Measurements from ENCODE around the gene MOSMO.
A peak's percentile ranks its signal among the peaks of the same experiment; 100 is the strongest.

Gene MOSMO

DNA sequence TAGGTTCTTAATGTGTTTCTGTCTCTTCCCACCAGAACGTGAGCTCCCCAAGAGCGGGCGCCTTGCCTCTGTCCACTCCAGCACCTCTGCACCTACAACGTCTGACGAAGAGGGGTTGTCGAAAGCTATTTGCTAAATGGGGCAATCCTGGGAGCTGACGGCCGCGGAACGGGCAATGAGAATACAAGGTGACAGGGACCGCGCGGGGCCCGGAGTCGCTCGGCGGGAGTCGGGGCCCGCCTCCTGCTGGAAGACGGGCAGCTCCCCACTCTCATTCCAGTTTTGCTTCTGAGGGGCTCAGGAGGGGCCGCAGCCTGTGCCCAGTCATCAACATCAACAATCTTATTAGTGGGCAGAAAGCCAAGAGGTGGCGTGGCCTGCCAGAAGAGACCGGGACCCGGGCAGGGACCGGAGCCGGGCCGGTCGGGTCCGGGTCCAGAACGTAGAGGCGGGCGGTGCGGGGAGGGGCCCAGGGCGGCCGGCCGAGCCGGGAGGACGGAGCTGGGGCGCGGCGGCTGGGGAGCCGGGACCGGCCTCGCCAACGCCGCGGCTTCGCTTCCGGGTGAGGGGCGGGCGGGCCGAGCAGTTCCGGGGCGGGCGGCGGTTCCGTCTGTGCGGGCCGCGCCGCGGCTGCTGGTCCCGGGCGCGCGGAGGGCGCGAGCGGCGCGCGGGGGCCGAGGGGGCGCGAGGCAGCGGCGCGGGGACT lies at the start of gene MOSMO:
MOSMO (plus strand) TSS at position 603 of the 706 bp plus-strand sequence. CDS start 191 bp downstream, outside the sequence.
- TF ChIP-seq, protein P1, sequence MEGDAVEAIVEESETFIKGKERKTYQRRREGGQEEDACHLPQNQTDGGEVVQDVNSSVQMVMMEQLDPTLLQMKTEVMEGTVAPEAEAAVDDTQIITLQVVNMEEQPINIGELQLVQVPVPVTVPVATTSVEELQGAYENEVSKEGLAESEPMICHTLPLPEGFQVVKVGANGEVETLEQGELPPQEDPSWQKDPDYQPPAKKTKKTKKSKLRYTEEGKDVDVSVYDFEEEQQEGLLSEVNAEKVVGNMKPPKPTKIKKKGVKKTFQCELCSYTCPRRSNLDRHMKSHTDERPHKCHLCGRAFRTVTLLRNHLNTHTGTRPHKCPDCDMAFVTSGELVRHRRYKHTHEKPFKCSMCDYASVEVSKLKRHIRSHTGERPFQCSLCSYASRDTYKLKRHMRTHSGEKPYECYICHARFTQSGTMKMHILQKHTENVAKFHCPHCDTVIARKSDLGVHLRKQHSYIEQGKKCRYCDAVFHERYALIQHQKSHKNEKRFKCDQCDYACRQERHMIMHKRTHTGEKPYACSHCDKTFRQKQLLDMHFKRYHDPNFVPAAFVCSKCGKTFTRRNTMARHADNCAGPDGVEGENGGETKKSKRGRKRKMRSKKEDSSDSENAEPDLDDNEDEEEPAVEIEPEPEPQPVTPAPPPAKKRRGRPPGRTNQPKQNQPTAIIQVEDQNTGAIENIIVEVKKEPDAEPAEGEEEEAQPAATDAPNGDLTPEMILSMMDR (conservative IDR thresholded peaks at IDR 0.05; ENCODE audit: low read length), result no peak; the same call in 1 of the 2 replicates
- DNase-seq (ENCODE audit: low read depth), result peak; percentile 56
- peak within 1 kb of the TSS; percentile 80 for H3K4me3 ChIP-seq (ENCODE audit: low read length)

DNA sequence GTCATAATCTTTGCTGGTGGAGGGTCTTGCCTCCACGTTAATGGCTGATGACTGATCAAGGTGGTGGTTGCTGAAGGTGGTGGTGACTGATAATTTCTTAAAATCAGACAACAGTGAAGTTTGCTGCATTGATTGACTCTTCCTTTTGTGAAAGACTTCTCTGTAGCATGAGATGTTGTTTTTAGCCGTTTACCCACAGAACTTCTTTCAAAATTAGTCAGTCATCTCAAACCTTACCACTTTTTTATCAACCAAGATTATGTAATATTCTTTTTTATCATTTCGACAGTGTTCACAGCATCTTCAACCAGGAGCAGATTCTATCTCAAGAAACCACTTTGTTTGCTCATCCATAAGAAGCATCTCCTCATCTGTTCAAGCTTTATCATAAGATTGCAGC lies 48.9 kb upstream of the MOSMO start:
- no peak for DNase-seq (ENCODE audit: low read depth)
- H3K4me3 ChIP-seq (ENCODE audit: low read length), result no peak overlapping the region
- TF ChIP-seq, protein P1 (conservative IDR thresholded peaks at IDR 0.05; ENCODE audit: low read length), result no peak

DNA sequence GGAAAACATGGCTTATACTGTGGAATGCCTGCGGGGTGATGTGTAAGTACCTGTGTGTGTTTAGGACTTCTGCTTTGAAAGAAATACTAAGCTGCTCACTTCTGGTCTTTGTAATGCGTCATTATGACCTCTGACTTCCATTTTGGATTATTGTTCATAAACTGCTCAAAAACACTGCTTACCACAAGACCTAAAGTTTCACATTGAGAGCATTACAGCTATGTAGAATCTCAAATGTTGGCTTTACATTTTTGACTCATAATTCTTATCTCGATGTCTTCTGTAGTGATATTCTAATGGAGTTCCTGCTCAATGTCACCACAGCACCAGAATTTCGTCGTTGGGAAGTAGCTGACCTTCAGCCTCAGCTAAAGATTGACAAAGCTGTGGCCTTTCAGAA lies 45.4 kb upstream of the MOSMO start:
- TF ChIP-seq, protein P1 (conservative IDR thresholded peaks at IDR 0.05; ENCODE audit: low read length), result no peak
- no peak overlapping the region for H3K4me3 ChIP-seq (ENCODE audit: low read length)

DNA sequence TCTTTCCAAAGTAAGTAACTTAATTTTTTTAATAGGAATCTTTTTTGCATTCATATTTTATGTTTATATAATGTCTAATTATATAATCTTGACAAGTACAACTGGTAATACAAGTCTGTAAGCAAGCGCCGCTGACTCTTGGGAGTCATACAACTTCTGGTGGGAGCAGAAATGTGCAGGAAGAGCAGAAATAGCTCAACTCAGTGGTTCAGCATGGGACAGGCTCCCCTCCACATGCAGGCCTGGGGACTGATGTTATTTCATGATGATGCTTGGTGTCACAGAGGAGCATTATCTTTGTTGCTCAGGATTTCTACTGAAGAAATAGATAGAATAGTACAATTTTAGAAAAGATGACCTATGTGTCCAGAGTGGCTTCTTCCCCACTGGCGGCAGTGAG lies 44.0 kb upstream of the MOSMO start:
- no peak for DNase-seq (ENCODE audit: low read depth)
- TF ChIP-seq, protein P1 (conservative IDR thresholded peaks at IDR 0.05; ENCODE audit: low read length), result no peak
- H3K4me3 ChIP-seq (ENCODE audit: low read length), result no peak overlapping the region

More for the DNA sequence above, 45.4 kb upstream of the MOSMO start:
- DNase-seq (ENCODE audit: low read depth), result no peak

DNA sequence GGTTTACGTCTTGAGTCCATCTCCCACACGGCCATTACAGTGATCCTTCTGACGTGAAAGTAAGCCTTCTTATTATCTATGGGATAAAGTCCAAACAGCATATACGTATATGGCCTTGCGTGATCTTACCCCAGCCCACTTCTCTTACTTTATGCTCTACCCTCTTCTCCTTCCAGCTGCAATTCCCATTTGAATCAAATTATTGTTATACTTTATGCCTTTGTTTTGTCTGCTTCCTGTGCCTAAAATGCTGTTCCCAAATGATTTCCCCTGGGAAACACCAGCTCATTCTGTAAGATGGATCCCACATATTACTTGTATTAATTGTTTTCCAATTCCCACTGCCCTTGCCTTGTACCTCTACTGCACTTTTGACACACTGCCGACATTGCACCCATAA lies 43.6 kb upstream of the MOSMO start:
- TF ChIP-seq, protein P1 (conservative IDR thresholded peaks at IDR 0.05; ENCODE audit: low read length), result no peak
- no peak for DNase-seq (ENCODE audit: low read depth)
- H3K4me3 ChIP-seq (ENCODE audit: low read length), result no peak overlapping the region

DNA sequence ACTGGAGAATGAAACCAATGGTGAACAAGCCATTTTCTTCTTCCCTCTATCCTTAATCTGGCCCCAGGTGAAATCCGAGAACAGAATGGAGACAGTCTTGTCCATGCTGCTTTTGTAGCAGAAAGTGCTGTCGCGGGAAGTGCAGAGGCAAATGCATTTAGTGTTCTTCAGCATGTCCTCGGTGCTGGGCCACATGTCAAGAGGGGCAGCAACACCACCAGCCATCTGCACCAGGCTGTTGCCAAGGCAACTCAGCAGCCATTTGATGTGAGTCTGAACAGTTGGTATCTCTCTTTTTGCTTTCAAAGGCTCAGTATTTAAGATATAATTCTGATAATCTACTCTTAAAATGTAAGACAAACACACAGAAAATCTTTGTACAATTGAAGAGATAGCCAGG lies 36.1 kb upstream of the MOSMO start:
- DNase-seq (ENCODE audit: low read depth), result no peak
- H3K4me3 ChIP-seq (ENCODE audit: low read length), result no peak overlapping the region
- TF ChIP-seq, protein P1 (conservative IDR thresholded peaks at IDR 0.05; ENCODE audit: low read length), result no peak

DNA sequence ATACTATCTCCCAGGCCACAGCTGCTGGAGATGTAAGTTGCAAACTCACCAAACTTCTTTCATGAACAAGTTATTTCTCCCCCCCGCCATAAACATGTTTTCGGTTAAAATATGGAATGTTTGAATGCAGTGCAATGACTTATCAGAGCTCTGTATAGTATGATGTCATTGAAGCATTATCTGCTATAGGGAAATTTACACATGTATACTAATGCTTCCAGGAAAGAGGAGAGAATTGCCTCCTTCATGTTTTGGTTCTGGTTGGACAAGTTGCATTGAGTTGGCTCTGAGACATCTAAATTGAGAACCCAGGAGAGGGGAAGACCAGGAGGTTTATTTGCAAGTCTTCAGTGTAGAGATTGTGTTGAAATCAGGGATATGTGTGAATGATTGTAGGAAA lies 34.0 kb upstream of the MOSMO start:
- H3K4me3 ChIP-seq (ENCODE audit: low read length), result no peak overlapping the region
- TF ChIP-seq, protein P1 (conservative IDR thresholded peaks at IDR 0.05; ENCODE audit: low read length), result no peak
- no peak for DNase-seq (ENCODE audit: low read depth)

Measured in AG10803 (cell line).